ENCODE measurements around the gene EPHB1. TPM values are rescaled to one million over a fixed set of nuclear protein-coding genes. Genes with fewer than 3 reads are reported as not detected.

EPHB1 gene
- total and polyA plus RNA-seq, 2 of the 13 experiments (the other 11 are each of a cell fraction or from before 2014, with no cell fraction given), result 0.07 to 0.21 TPM

- Histone ChIP-seq H3K4me3 (replicated peaks in 1 of 3; ENCODE audit: insufficient read depth in 1 of 3, low read depth in 2 of 3, low read length in 3 of 3) (no peak overlapping the region), H4K20me1 (ENCODE audit: insufficient read depth, low read length) (no peaks in the 10 kb centered on the region), H3K79me2 (ENCODE audit: insufficient read depth, low read length) (no peaks in the 10 kb centered on the region), H3K9me3 (ENCODE audit: low read length) (no peaks in the 10 kb centered on the region), H3K27me3 (ENCODE audit: control insufficient read depth in 1 of 2, insufficient read depth in 2 of 2, low read length in 2 of 2) (no peaks in the 10 kb centered on the region; a peak in 3 of 5 replicates), H3K27ac (ENCODE audit: extremely low read length, insufficient read depth, low read length) (no peak overlapping the region), H3K4me2 (ENCODE audit: low read depth, low read length) (no peak overlapping the region), H3K4me1 (ENCODE audit: insufficient read depth, low read length) (no peaks in the 10 kb centered on the region), H3K36me3 (replicated peaks in 1 of 2; ENCODE audit: control insufficient read depth in 1 of 2, insufficient read depth in 2 of 2, low read length in 2 of 2) (no peaks in the 10 kb centered on the region), H3K9ac (ENCODE audit: insufficient read depth, low read depth, low read length) (no peak overlapping the region), H2AFZ (ENCODE audit: low read length) (no peak overlapping the region)
- ATAC-seq (no peak), DNase-seq (ENCODE audit: low spot score) (no peak), FAIRE-seq (no peak)
- no peak for TF ChIP-seq YEATS4 (CRISPR knock-in tag; IDR thresholded peaks at IDR 0.05; ENCODE audit: borderline replicate concordance)
- TF ChIP-seq ZFP90 (CRISPR knock-in tag; IDR thresholded peaks at IDR 0.05; ENCODE audit: borderline replicate concordance), result no peak
- TF ChIP-seq ZNF792 (CRISPR knock-in tag; IDR thresholded peaks at IDR 0.05), result no peak
- no peak for TF ChIP-seq ZBTB26 (CRISPR knock-in tag; IDR thresholded peaks at IDR 0.05; ENCODE audit: borderline replicate concordance)
- TF ChIP-seq CREM (IDR thresholded peaks at IDR 0.05), result no peak
- TF ChIP-seq CREM (CRISPR knock-in tag; IDR thresholded peaks at IDR 0.05), result no peak
- TF ChIP-seq ZNF781 (CRISPR knock-in tag; IDR thresholded peaks at IDR 0.05; ENCODE audit: borderline replicate concordance, not compliant biosample characterization), result no peak
- TF ChIP-seq BCL6 (CRISPR knock-in tag; IDR thresholded peaks at IDR 0.05), result no peak
- no peak for TF ChIP-seq ATF3 (CRISPR knock-in tag; IDR thresholded peaks at IDR 0.05)
- TF ChIP-seq ZMAT5 (CRISPR knock-in tag; IDR thresholded peaks at IDR 0.05; ENCODE audit: borderline replicate concordance, low read depth), result no peak
- no peak for TF ChIP-seq SRF (IDR thresholded peaks at IDR 0.05; ENCODE audit: low read depth, low read length)
- TF ChIP-seq RFXAP (CRISPR knock-in tag; IDR thresholded peaks at IDR 0.05; ENCODE audit: borderline replicate concordance), result no peak
- TF ChIP-seq ZBTB49 (CRISPR knock-in tag; IDR thresholded peaks at IDR 0.05; ENCODE audit: borderline replicate concordance), result no peak
- no peak for TF ChIP-seq ATF2 (CRISPR knock-in tag; IDR thresholded peaks at IDR 0.05)
- TF ChIP-seq ZNF256 (CRISPR knock-in tag; conservative IDR thresholded peaks at IDR 0.05), result no peak
- no peak for TF ChIP-seq ZNF580 (CRISPR knock-in tag; IDR thresholded peaks at IDR 0.05; ENCODE audit: borderline replicate concordance, low read depth)
- TF ChIP-seq MED1 (CRISPR knock-in tag; IDR thresholded peaks at IDR 0.05), result no peak
- in situ Hi-C loops (cut with HindIII; ENCODE audit: extremely low pct_ligation_motif_present, low pct_unique_long_range_greater_than_20kb) (no loop called here), intact Hi-C loops (cut with micrococcal nuclease; ENCODE audit: unreplicated experiment) (no loop called here)
- BruUV-seq (replicated peaks), result no TSS peak
- ChIA-PET POLR2A (no interaction called here), CTCF (ENCODE audit: low intra/inter-chr PET ratio, low total read pairs) (no interaction called here)
- WGBS (ENCODE audit: low lambda C conversion rate), result 9% methylated on average over 1 of the region's 1 CpG
These were observed 197.5 kb downstream of the EPHB1 start for GRCh38 chr3:134992586-134992985.
